ENCODE data around the gene ANAPC10.
"Not testable (repeated sequence)": the region's sequence is repeated elsewhere in the genome, so short reads cannot be mapped to it uniquely, and the experiment has no call there.

DNA sequence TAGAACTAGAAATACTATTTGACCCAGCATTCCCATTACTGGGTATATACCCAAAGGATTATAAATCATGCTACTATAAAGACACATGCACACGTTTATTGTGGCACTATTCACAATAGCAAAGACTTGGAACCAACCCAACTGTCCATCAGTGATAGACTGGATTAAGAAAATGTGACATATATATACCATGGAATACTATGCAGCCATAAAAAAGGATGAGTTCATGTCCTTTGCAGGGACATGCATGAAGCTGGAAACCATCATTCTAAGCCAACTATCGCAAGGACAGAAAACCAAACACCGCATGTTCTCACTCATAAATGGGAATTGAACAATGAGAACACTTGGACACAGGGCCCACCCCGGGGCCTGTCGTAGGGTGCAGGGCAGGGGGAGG lies 97.3 kb downstream of the ANAPC10 start:
- TF ChIP-seq POLR2AphosphoS5, CTCF, POLR2A (IDR thresholded peaks at IDR 0.05): not testable (repeated sequence)
